Ishikawa (cell line): ENCODE results near the gene PI4KB.

ENCODE experiments used
- CREB1 ChIP-seq: IDR thresholded peaks from 2 replicates; pipeline ENCODE4 v1.6.1; 2012; ENCODE audit warnings: low read depth
- EP300 ChIP-seq: IDR thresholded peaks from 2 replicates; pipeline ENCODE4 v1.6.1; 2012; ENCODE audit warnings: borderline replicate concordance
- FOXM1 ChIP-seq: IDR thresholded peaks from 2 replicates; pipeline ENCODE4 v1.6.1; 2012; ENCODE audit warnings: low read depth, borderline replicate concordance
- MAX ChIP-seq: IDR thresholded peaks from 2 replicates; pipeline ENCODE4 v1.6.1; 2012
- RAD21 ChIP-seq: IDR thresholded peaks from 2 replicates; pipeline ENCODE4 v1.6.1; 2012; ENCODE audit warnings: low read depth
- REST ChIP-seq: IDR thresholded peaks from 2 replicates; pipeline ENCODE4 v1.6.1; 2012; ENCODE audit warnings: low read depth, mild to moderate bottlenecking
- TAF1 ChIP-seq: IDR thresholded peaks from 2 replicates; pipeline ENCODE4 v1.6.1; 2012; ENCODE audit warnings: low read depth, mild to moderate bottlenecking
- TEAD4 ChIP-seq: IDR thresholded peaks from 2 replicates; pipeline ENCODE4 v1.6.1; 2012
- YY1 ChIP-seq: IDR thresholded peaks from 2 replicates; pipeline ENCODE4 v1.6.1; 2012; ENCODE audit warnings: low read depth
- ZBTB7A ChIP-seq: IDR thresholded peaks from 2 replicates; pipeline ENCODE4 v1.6.1; 2012; ENCODE audit warnings: low read depth

DNA sequence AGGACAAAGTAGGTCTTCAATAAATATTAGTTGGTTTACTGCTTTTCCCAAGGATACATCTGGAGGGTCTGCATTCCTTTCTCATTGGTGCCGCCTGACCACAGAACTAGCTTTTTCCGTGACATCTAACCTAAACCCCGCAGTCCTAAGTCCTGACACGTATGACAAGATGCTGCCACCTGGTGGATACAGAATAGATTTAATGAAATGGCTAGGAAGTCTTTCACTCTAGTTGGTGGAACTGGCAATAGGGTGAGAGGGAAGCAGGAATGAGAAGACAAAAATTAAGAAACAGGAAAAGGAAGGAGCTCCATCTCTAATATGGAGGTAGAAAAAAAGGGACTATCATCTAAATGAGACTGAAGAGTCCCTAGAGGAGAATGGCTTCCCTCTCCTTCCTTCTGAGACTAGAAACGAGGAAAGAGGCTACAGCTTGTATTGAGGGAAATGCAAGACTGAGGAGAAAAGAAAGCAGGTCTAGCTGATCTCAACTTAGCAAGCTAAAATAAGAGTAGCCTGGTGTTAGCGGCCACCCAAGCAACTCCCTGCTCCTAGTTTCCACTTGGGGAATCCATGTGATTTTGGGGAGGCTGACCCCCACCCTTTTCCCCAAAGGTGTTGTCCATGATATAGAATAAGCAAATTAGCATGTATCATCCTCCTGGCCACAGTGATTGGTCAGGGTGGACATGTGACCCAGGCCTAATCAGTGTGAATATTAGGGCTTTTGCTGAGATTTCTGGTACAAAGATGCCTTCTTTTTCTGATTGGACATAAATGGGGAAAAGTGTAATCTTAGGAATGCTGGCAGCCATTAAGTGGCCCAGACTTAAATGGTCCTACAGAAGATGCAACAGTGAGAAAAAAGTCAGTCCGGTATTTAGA is 13.9 kb upstream of the PI4KB start:
- TF ChIP-seq CREB1 (no peak), MAX (no peak), REST (no peak), EP300 (no peak), RAD21 (peak; percentile 84), TAF1 (no peak), YY1 (no peak), FOXM1 (no peak), TEAD4 (no peak), ZBTB7A (no peak)
